ENCODE measurements around the gene INPP4B. TPM values are rescaled to one million over a fixed set of nuclear protein-coding genes. Genes with fewer than 3 reads are reported as not detected.

Gene INPP4B
- total RNA-seq, 2 experiments from 2014 or later, result 55.7 to 60.5 TPM

GRCh38 chr4:142596121-142596520, 250.0 kb downstream of the INPP4B start:
- Mint-ChIP-seq H3K36me3 (ENCODE audit: low read depth) (peaks cover 78% of the 10 kb centered on the region), H3K4me1 (ENCODE audit: low read depth) (peaks cover 14% of the 10 kb centered on the region), H3K27me3 (ENCODE audit: low read depth) (no peaks in the 10 kb centered on the region), H3K9me3 (peaks cover 19% of the 10 kb centered on the region), H3K4me3 (no peak overlapping the region), H3K27ac (no peak overlapping the region)
- CTCF ChIA-PET, result no interaction called here
- DNase-seq, result no peak
- intact Hi-C loops (cut with micrococcal nuclease), result no loop called here

- CTCF ChIA-PET, result interaction anchor here (0.6 kb wide), 1 partner anchor 246 kb away, joined by 4 read pairs; no protein-coding TSS in a partner anchor
- Mint-ChIP-seq H3K27ac (no peak overlapping the region), H3K9me3 (peaks cover 15% of the 10 kb centered on the region), H3K27me3 (ENCODE audit: low read depth) (no peaks in the 10 kb centered on the region), H3K36me3 (ENCODE audit: low read depth) (peaks cover 78% of the 10 kb centered on the region), H3K4me3 (no peak overlapping the region), H3K4me1 (ENCODE audit: low read depth) (peaks cover 17% of the 10 kb centered on the region)
- no peak for DNase-seq
- intact Hi-C loops (cut with micrococcal nuclease), result no loop called here
Observed at GRCh38 chr4:142595222-142595871, 250.8 kb downstream of the INPP4B start.

- CTCF ChIA-PET, result no interaction called here
- intact Hi-C loops (cut with micrococcal nuclease), result no loop called here
- no peaks in the 10 kb centered on the region for H3K27me3 Mint-ChIP-seq (ENCODE audit: low read depth)
- H3K9me3 Mint-ChIP-seq, result peaks cover 3% of the 10 kb centered on the region
- H3K27ac Mint-ChIP-seq, result peak overlapping the region; percentile 4
- H3K4me3 Mint-ChIP-seq, result no peak overlapping the region
- H3K4me1 Mint-ChIP-seq (ENCODE audit: low read depth), result peaks cover 68% of the 10 kb centered on the region
- DNase-seq, result no peak
- H3K36me3 Mint-ChIP-seq (ENCODE audit: low read depth), result peaks cover 61% of the 10 kb centered on the region
Observed at GRCh38 chr4:142585411-142585810, 260.7 kb downstream of the INPP4B start.

- H3K27me3 Mint-ChIP-seq (ENCODE audit: low read depth), result no peaks in the 10 kb centered on the region
- intact Hi-C loops (cut with micrococcal nuclease), result loop anchor here (5.0 kb wide), 1 partner anchor 451 kb away; no protein-coding TSS in a partner anchor
- H3K9me3 Mint-ChIP-seq, result peaks cover 3% of the 10 kb centered on the region
- CTCF ChIA-PET, result interaction anchor here (0.6 kb wide), 1 partner anchor 156 kb away, joined by 3 read pairs; no protein-coding TSS in a partner anchor
- no peak for DNase-seq
- peaks cover 54% of the 10 kb centered on the region for H3K36me3 Mint-ChIP-seq (ENCODE audit: low read depth)
- peak overlapping the region; percentile 81 for H3K27ac Mint-ChIP-seq
- H3K4me3 Mint-ChIP-seq, result no peak overlapping the region
- peaks cover 73% of the 10 kb centered on the region for H3K4me1 Mint-ChIP-seq (ENCODE audit: low read depth)
Observed at GRCh38 chr4:142583708-142584107, 262.4 kb downstream of the INPP4B start.

- H3K36me3 Mint-ChIP-seq (ENCODE audit: low read depth), result peaks cover 55% of the 10 kb centered on the region
- H3K27ac Mint-ChIP-seq, result peak overlapping the region; percentile 81
- intact Hi-C loops (cut with micrococcal nuclease), result loop anchor here (5.0 kb wide), 1 partner anchor 450 kb away; no protein-coding TSS in a partner anchor
- no peak for DNase-seq
- H3K27me3 Mint-ChIP-seq (ENCODE audit: low read depth), result no peaks in the 10 kb centered on the region
- H3K4me3 Mint-ChIP-seq, result peak overlapping the region; percentile 23
- CTCF ChIA-PET, result interaction anchor here (0.6 to 0.7 kb wide), 3 partner anchors 30 to 229 kb away, joined by 3 to 4 read pairs (median 3); no protein-coding TSS in a partner anchor
- peaks cover 3% of the 10 kb centered on the region for H3K9me3 Mint-ChIP-seq
- peaks cover 83% of the 10 kb centered on the region for H3K4me1 Mint-ChIP-seq (ENCODE audit: low read depth)
Observed at GRCh38 chr4:142582340-142582739, 263.8 kb downstream of the INPP4B start.

GRCh38 chr4:142581881-142582280, 264.2 kb downstream of the INPP4B start:
- H3K27me3 Mint-ChIP-seq (ENCODE audit: low read depth), result no peaks in the 10 kb centered on the region
- H3K36me3 Mint-ChIP-seq (ENCODE audit: low read depth), result peaks cover 56% of the 10 kb centered on the region
- intact Hi-C loops (cut with micrococcal nuclease), result loop anchor here (5.0 kb wide), 1 partner anchor 450 kb away; no protein-coding TSS in a partner anchor
- H3K27ac Mint-ChIP-seq, result peak overlapping the region; percentile 81
- DNase-seq, result no peak
- H3K9me3 Mint-ChIP-seq, result peaks cover 3% of the 10 kb centered on the region
- no peak overlapping the region for H3K4me3 Mint-ChIP-seq
- H3K4me1 Mint-ChIP-seq (ENCODE audit: low read depth), result peaks cover 84% of the 10 kb centered on the region
- CTCF ChIA-PET, result interaction anchor here (0.6 to 0.7 kb wide), 5 partner anchors 27 to 1423 kb away, joined by 3 to 4 read pairs (median 3); no protein-coding TSS in a partner anchor

- CTCF ChIA-PET, result interaction anchor here (0.6 to 1.0 kb wide), 3 partner anchors 141 to 247 kb away, joined by 3 read pairs; no protein-coding TSS in a partner anchor
Observed at GRCh38 chr4:142579443-142579842, 266.7 kb downstream of the INPP4B start.

GRCh38 chr4:142574306-142574705, 271.8 kb downstream of the INPP4B start:
- Mint-ChIP-seq H3K27me3 (ENCODE audit: low read depth) (no peaks in the 10 kb centered on the region), H3K4me3 (peak overlapping the region; percentile 38), H3K36me3 (ENCODE audit: low read depth) (peaks cover 69% of the 10 kb centered on the region), H3K27ac (peak overlapping the region; percentile 54), H3K9me3 (no peaks in the 10 kb centered on the region), H3K4me1 (ENCODE audit: low read depth) (peaks cover 75% of the 10 kb centered on the region)
- DNase-seq, result no peak
- CTCF ChIA-PET, result interaction anchor here (1.3 to 1.7 kb wide), 3 partner anchors 198 to 220 kb away, joined by 3 to 5 read pairs (median 4); no protein-coding TSS in a partner anchor
- intact Hi-C loops (cut with micrococcal nuclease), result no loop called here

More at GRCh38 chr4:142579443-142579842, 266.7 kb downstream of the INPP4B start:
- H3K27ac Mint-ChIP-seq, result peak overlapping the region; percentile 80
- no peaks in the 10 kb centered on the region for H3K27me3 Mint-ChIP-seq (ENCODE audit: low read depth)
- no peak overlapping the region for H3K4me3 Mint-ChIP-seq
- no peaks in the 10 kb centered on the region for H3K9me3 Mint-ChIP-seq
- H3K4me1 Mint-ChIP-seq (ENCODE audit: low read depth), result peaks cover 85% of the 10 kb centered on the region
- peaks cover 53% of the 10 kb centered on the region for H3K36me3 Mint-ChIP-seq (ENCODE audit: low read depth)
- no peak for DNase-seq
- intact Hi-C loops (cut with micrococcal nuclease), result no loop called here

- Mint-ChIP-seq H3K9me3 (no peaks in the 10 kb centered on the region), H3K36me3 (ENCODE audit: low read depth) (peaks cover 70% of the 10 kb centered on the region), H3K4me3 (peak overlapping the region; percentile 36), H3K27me3 (ENCODE audit: low read depth) (no peaks in the 10 kb centered on the region), H3K4me1 (ENCODE audit: low read depth) (peaks cover 54% of the 10 kb centered on the region), H3K27ac (peak overlapping the region; percentile 83)
- DNase-seq, result no peak
- CTCF ChIA-PET, result no interaction called here
- intact Hi-C loops (cut with micrococcal nuclease), result no loop called here
Observed at GRCh38 chr4:142572071-142572470, 274.0 kb downstream of the INPP4B start.

- no peaks in the 10 kb centered on the region for H3K27me3 Mint-ChIP-seq (ENCODE audit: low read depth)
- H3K36me3 Mint-ChIP-seq (ENCODE audit: low read depth), result peaks cover 51% of the 10 kb centered on the region
- H3K9me3 Mint-ChIP-seq, result no peaks in the 10 kb centered on the region
- H3K27ac Mint-ChIP-seq, result peak overlapping the region; percentile 94
- CTCF ChIA-PET, result interaction anchor here (1.1 to 2.8 kb wide), 16 partner anchors 10 to 216 kb away, joined by 3 to 27 read pairs (median 6); no protein-coding TSS in a partner anchor
- H3K4me3 Mint-ChIP-seq, result peak overlapping the region; percentile 77
- H3K4me1 Mint-ChIP-seq (ENCODE audit: low read depth), result peaks cover 45% of the 10 kb centered on the region
- peak; percentile 48 for DNase-seq
- intact Hi-C loops (cut with micrococcal nuclease), result loop anchor here (1.0 to 5.0 kb wide), 13 partner anchors 33 to 1347 kb away; partner anchors contain the start of genes INPP4B, SMARCA5 and ZNF330
Observed at GRCh38 chr4:142567620-142568451, 278.3 kb downstream of the INPP4B start.

GRCh38 chr4:142567199-142567598, 278.9 kb downstream of the INPP4B start:
- H3K4me3 Mint-ChIP-seq, result peak overlapping the region; percentile 77
- H3K36me3 Mint-ChIP-seq (ENCODE audit: low read depth), result peaks cover 49% of the 10 kb centered on the region
- peak; percentile 77 for DNase-seq
- CTCF ChIA-PET, result interaction anchor here (0.8 to 2.8 kb wide), 17 partner anchors 10 to 273 kb away, joined by 3 to 27 read pairs (median 6); no protein-coding TSS in a partner anchor
- intact Hi-C loops (cut with micrococcal nuclease), result loop anchor here (1.0 to 5.0 kb wide), 12 partner anchors 32 to 1346 kb away; partner anchors contain the start of genes INPP4B, SMARCA5 and ZNF330
- peak overlapping the region; percentile 94 for H3K27ac Mint-ChIP-seq
- peaks cover 48% of the 10 kb centered on the region for H3K4me1 Mint-ChIP-seq (ENCODE audit: low read depth)
- no peaks in the 10 kb centered on the region for H3K9me3 Mint-ChIP-seq
- no peaks in the 10 kb centered on the region for H3K27me3 Mint-ChIP-seq (ENCODE audit: low read depth)

Data from activated naive CD4-positive, alpha-beta T cell treated with anti-CD3 and anti-CD28 coated beads for 36 hours (primary cell).